ENCODE measurements around the gene SDK1. TPM values are rescaled to one million over a fixed set of nuclear protein-coding genes. Genes with fewer than 3 reads are reported as not detected.

The SDK1 gene
- total RNA-seq, 1 donor from 2014 or later: 225 TPM

DNA sequence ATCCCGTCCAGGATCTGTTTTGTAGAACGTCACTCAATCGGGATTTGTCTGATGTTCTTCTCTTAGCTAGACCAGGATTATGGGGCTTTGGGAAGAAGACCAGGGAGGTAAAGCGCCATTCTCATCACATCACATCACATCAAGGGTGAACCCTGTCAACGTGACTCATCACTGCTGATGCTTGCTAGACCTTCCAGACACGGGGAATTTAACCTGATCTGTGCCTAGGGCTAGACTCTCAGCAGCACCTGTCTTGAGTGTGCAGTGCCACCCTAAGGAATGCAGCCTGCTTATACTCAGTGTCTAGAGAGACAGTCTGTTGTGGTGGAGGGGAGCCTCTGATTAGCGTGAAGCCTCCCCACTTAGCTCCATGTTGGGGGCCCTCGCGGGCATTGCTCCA is 702.5 kb downstream of the SDK1 start:
- H3K9me3 Mint-ChIP-seq (ENCODE audit: unreplicated experiment): peaks cover 36% of the 10 kb centered on the region
- H3K27ac Mint-ChIP-seq (ENCODE audit: unreplicated experiment): no peak overlapping the region
- peaks cover 17% of the 10 kb centered on the region for H3K36me3 Mint-ChIP-seq (ENCODE audit: unreplicated experiment)
- H3K4me3 Mint-ChIP-seq (ENCODE audit: unreplicated experiment): no peak overlapping the region
- TF ChIP-seq, protein P1, sequence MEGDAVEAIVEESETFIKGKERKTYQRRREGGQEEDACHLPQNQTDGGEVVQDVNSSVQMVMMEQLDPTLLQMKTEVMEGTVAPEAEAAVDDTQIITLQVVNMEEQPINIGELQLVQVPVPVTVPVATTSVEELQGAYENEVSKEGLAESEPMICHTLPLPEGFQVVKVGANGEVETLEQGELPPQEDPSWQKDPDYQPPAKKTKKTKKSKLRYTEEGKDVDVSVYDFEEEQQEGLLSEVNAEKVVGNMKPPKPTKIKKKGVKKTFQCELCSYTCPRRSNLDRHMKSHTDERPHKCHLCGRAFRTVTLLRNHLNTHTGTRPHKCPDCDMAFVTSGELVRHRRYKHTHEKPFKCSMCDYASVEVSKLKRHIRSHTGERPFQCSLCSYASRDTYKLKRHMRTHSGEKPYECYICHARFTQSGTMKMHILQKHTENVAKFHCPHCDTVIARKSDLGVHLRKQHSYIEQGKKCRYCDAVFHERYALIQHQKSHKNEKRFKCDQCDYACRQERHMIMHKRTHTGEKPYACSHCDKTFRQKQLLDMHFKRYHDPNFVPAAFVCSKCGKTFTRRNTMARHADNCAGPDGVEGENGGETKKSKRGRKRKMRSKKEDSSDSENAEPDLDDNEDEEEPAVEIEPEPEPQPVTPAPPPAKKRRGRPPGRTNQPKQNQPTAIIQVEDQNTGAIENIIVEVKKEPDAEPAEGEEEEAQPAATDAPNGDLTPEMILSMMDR (IDR thresholded peaks at IDR 0.05; ENCODE audit: partially characterized antibody, unreplicated experiment): no peak
- H3K4me1 Mint-ChIP-seq (ENCODE audit: low read depth, unreplicated experiment): peaks cover 18% of the 10 kb centered on the region
- no peak for DNase-seq
- peaks cover 5% of the 10 kb centered on the region for H3K27me3 Mint-ChIP-seq (ENCODE audit: unreplicated experiment)

DNA sequence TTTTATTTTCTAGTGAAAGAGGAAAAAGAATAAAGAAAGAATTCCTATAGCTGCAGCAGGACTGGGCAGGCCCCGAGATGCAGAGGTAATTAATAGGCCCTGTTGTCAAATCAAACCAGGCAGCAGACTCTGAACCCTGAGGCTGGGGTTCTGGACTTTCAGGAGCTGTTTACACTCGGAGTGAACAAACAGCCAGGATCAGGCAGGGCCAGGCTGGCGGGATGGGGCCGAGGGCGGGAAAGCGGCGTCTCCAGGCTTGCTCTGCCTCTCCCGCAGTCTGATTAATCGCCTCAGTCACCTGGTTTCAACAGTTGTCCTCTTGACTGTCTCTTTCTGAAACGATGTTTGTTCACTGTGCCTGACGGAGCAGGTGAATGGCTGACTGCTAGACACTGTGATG is 705.6 kb downstream of the SDK1 start:
- peaks cover 25% of the 10 kb centered on the region for H3K4me1 Mint-ChIP-seq (ENCODE audit: low read depth, unreplicated experiment)
- no peak overlapping the region for H3K4me3 Mint-ChIP-seq (ENCODE audit: unreplicated experiment)
- TF ChIP-seq, protein P1 (IDR thresholded peaks at IDR 0.05; ENCODE audit: partially characterized antibody, unreplicated experiment): no peak
- peaks cover 1% of the 10 kb centered on the region for H3K27me3 Mint-ChIP-seq (ENCODE audit: unreplicated experiment)
- peaks cover 12% of the 10 kb centered on the region for H3K9me3 Mint-ChIP-seq (ENCODE audit: unreplicated experiment)
- no peak for DNase-seq
- no peak overlapping the region for H3K27ac Mint-ChIP-seq (ENCODE audit: unreplicated experiment)
- H3K36me3 Mint-ChIP-seq (ENCODE audit: unreplicated experiment): peaks cover 10% of the 10 kb centered on the region

DNA sequence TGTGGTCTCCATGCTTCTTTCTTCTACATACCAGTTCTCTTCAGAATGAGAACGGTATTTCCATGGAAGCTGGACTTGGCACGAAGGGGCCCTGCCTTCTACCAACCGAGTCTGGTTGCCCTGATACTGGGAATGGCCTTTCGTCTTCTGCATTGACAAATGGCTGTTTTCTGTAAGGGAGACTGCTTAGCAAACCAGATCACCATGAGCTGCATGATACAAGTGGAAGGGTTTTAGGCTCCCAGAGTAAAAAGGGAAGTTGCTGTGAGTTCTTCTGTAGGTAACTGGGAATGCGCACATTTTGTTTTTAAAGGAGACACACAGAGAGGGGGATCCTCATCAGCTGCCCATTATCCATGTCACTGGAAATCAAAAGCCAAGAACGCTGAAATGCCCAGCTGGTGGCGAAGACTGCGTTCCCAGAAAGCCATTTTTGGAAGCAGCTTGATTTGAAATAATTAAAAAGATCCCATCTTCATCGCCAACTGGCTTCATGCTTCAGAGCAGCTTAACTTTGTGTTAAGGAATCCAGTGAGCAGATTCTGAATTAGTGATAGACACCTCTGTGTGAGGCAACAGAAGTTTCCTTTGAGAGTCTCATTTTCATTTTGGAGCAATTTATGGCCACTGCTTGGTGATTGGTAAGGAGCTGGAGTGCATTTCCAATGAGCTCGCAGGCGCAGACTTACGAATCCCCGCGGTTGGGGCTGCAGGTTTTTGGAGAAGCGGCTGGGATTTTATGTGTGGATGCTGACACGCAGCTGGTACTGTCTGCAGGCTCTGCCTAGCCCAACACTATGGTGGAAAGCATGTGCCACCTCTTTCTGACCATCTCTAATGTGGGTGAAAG is 708.4 kb downstream of the SDK1 start:
- Mint-ChIP-seq H3K36me3 (ENCODE audit: unreplicated experiment) (peaks cover 10% of the 10 kb centered on the region), H3K9me3 (ENCODE audit: unreplicated experiment) (peaks cover 19% of the 10 kb centered on the region), H3K27me3 (ENCODE audit: unreplicated experiment) (peaks cover 7% of the 10 kb centered on the region), H3K4me1 (ENCODE audit: low read depth, unreplicated experiment) (peaks cover 39% of the 10 kb centered on the region), H3K27ac (ENCODE audit: unreplicated experiment) (peak overlapping the region; percentile 38), H3K4me3 (ENCODE audit: unreplicated experiment) (no peak overlapping the region)
- TF ChIP-seq, protein P1 (IDR thresholded peaks at IDR 0.05; ENCODE audit: partially characterized antibody, unreplicated experiment): no peak
- DNase-seq: no peak

DNA sequence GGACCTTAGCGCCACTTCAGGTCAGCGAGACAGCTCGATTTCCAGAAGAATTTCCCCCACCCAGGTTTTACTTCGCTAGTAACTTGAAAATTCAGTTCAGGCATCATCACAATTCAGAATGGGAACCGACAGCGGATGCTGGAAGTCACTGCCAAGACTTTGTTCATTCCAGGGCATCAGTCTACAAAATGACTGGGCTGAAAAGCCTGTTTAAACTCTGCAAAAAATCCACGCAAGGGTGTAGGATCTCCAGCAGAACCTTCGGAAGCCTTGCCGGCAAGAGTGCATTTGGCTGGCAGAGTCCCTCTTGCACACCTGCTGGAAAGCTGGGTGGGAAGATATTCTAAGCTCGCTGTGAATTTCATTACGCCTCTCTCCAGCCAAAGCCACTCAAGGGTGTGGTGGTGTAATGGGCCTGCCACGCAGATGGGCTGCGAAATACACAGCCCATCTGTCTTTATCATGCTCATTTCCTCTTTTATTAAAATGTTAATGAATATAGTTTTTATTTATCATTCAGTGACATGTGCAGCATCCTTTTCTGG is 709.1 kb downstream of the SDK1 start:
- TF ChIP-seq, protein P1 (IDR thresholded peaks at IDR 0.05; ENCODE audit: partially characterized antibody, unreplicated experiment): no peak
- Mint-ChIP-seq H3K27me3 (ENCODE audit: unreplicated experiment) (peaks cover 8% of the 10 kb centered on the region), H3K27ac (ENCODE audit: unreplicated experiment) (peak overlapping the region; percentile 38), H3K4me1 (ENCODE audit: low read depth, unreplicated experiment) (peaks cover 45% of the 10 kb centered on the region), H3K9me3 (ENCODE audit: unreplicated experiment) (peaks cover 20% of the 10 kb centered on the region), H3K36me3 (ENCODE audit: unreplicated experiment) (peaks cover 10% of the 10 kb centered on the region), H3K4me3 (ENCODE audit: unreplicated experiment) (no peak overlapping the region)
- DNase-seq: no peak
